Activated CD4-positive, alpha-beta T cell treated with anti-CD3 and anti-CD28 coated beads for 48 hours (primary cell): ENCODE data around the gene CLIP4.

Source experiments
- DNase-seq: peaks from one replicate; pipeline ENCODE4 v3.0.0-alpha.2; 2020

The CLIP4 gene

DNA sequence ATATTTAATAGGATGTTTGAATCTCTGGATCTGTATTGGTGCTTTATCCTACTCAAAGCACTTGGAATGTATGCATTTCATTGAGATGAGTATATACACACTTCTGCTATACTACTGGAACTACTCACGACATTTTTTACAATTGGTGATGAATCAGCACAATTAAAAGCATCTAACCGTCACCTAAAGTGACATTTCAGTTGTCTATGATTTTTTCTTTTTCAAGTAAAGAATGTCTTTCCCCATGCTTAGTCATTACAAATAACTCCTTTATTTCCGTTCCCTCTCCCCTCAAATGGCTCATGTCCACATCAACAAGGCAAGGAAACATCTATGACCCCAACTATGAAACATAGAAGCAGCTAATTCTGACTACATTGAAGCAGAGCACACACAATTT, 77.3 kb downstream of the CLIP4 start:
- DNase-seq = no peak

DNA sequence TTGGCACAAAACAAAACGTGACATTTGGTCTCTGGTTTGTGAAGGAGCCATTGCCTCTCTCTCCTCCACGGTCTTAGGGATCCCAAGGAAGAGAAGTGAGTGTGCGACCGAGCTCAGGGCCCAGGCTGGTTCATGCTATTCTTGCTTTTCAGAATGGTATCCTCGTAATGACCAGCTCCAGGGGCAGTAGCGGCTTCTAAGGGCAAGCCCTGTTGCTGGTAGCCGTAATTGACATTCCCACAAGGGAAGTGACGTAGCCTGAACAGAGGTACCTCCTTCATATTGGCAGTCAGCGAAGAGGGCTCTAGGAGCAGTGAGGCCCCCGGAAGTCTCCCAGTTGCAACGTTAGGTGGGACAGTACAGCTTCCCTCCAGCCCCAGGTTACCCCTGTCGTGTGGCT, 77.9 kb downstream of the CLIP4 start:
- DNase-seq = no peak

DNA sequence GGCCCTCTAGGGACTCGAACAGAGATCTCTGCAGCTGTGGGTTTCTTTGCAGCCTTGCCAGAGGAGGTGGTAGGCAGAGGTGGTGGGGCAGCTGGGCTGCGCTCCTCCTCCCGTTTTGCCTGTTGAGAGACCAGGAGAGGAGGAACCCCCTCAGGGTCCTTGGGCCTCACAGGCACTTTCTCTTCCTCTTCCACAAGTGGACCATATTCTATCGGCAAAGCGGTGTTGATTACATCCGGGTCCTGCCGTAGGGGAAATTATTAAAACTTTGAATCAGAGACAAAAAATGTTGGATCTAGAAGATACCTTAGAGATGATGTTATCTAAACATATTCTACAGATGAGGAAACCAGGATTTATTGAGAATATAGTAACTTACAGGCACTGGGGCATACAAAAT, 78.5 kb downstream of the CLIP4 start:
- DNase-seq = no peak

DNA sequence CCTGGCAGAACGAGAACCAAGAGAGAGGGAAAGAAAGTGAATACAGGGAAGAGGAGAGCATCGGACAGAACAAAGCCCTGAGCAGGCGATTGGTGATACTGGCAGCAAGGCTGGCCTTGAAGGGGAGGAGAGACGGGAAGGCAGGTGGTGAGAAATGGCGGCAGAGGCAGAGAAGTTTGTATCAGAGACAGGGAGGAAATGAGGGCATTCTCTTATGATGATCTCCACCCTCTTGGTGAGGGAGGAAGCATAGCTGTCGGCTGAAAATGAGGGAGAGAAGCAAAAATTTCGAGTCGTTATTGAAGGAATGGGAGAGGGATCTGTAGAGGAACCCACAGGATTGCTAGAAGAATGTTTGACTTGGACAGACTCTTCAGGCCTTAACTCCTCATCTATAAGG, 80.6 kb downstream of the CLIP4 start:
- no peak for DNase-seq

DNA sequence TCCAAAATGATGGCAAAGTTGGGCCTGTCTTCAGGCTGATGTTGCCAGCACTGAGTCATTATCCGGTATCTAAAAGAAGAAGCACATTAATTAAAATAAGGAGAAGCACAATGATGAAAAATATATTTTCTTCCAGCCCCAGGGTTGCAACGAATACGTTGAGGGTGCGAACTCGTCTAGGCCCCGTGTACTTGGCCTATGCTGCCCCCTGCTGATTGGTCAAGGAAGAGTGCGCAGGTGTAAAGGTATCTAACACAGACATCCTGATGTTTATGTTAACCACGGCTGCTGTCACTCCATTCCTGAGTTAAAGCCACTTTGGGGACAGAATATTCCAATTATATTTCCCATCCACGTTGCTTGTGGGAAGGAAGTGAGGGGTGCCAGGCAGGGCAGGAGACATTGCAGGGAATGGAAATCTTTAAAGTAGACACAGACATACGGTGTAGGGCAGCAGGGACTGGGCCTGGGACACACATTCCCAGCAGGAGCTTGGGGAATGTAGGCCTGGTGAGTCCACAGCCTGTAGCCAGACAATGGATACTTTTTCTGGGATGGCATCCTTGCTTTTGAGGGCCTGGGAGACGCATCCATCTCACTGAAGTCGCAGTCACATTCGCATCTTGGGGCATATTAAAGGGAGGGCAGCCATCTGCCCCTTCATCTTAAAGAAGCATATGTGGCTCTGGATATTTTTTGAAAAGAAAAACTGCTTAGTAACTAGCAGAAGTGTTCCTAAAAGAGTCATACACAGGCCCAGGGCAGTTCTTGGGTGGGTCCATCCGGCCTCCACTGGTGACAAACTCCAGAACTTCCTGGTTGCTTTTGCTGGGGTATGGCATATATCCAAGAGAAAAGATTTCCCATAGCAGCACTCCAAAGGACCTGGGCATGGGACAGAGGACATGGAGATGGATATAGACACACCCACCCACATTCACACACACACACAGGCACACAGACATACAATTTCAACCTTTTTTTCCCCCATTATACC, 81.9 kb downstream of the CLIP4 start:
- peak; percentile 85 for DNase-seq

DNA sequence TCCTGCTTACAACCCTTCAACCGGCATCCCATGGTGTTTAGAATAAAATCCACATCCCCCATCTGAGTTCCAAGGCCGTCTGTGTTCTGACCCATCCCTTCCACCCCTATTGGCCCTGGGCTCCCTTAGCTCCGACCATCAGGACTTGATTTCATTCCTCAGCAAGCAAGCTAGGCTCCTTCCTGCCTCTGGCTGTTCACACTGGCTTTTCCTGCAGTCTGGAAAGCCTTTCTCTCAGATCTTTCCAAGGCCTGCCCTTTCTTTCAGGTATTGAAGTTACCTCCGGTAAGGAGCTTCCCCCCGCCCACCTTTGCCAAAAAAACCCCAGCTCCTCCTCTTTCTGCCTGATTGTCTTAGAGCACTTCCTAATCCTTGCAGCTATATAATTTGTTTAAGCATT, 86.8 kb downstream of the CLIP4 start:
- no peak for DNase-seq

DNA sequence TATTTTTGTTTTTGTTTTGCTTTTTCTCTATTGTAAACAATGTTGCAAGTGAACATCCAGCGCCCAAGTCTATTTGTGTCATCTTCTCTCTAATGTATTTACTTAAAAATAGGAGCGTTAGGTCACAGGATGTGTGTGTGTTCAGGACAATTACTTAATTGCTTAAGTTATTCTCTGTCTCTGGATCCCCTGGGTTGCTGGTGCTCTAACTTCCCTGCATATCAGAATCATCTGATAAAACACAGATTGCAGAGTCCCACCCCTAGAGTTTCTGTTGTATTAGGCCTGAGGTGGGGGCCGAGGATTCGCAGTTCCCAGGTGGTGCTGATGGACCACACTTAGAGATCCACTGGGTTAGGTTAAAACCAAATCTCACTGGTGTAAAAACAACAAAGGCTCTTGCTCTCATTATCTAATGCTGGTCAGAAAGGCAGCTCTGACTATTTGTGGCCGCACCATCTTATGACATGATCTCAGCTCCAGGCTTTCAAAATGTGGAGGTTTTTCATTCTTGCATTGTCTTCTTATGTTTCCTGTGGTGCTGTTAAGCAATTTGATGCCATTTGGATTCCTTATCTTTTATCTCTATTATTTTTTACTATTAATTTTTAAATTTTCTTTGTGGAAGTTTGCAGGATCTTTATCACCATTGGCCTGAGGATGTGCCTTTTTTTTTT, 87.7 kb downstream of the CLIP4 start:
- DNase-seq = no peak

DNA sequence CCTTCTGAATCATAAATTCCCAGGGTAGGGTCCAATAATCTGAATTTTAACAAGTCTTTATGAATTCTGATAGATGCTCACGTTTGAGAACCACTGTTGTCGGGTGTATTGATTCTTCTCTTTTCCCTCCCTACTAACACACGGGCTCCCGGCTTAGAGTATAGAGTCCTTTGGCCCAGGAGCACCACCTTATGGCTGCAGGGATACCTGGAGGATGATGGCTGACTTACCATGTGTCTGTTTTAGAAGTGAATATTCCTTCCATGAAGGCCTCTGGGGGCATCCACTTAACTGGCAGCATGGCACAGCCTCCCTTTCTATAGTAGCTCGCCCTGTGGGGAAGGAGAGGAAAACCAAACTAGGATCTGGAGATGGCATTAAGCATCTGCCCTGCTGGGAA, 91.7 kb downstream of the CLIP4 start:
- no peak for DNase-seq

DNA sequence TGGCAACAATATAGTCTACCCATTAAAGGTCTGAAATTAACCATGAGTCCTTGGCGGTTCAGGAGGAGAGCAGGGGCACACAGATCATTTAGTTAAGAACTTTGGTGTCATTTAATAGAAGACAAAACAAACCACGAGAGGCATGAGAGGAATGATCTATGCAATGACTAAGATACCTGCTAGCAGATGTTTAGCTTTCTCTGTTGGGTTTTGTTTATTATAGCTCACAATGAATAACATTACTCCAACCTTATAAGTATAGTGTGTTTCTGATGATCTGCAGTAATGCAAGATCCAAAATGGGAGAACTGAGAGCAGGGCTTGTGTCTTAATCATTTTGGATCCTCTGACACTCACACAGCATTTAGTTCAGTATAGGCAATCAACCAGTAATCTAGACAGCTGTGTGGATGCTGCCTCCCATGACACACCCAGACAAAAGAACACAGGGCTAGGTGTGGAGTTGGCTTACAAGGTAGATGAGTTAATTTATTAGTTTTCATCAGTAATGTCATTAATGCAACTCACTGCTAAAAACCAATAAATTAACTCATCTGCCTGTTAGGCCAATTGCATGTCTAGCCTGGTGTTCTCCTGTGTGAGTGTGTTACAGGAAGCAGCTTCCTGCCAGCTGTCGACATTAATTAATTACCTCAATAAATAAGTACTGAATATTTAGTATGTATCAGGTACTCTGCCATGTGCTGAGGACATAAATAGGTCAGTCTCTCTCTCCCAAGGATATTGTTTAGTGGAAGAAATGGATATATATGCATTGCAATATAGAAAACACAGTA, 92.3 kb downstream of the CLIP4 start:
- DNase-seq = no peak

DNA sequence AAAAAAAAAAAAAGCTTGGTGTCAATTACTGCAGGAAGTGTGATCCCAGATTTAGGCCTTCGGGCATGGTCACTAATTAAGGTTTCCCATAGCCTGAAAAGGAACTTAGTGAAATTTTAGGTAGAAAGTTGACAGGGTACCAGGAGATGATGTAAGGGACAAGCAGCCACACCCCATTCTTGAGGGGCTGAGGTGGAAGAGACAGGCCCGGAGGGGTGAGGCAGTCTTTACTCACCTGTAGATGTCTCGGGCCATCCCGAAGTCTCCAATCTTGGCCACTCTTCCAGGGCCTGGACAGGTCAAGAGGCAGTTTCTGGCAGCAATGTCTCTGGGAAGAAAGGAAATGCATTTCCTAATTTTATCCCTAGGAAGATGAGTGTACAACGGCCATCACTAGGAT, 94.3 kb downstream of the CLIP4 start:
- DNase-seq = no peak

DNA sequence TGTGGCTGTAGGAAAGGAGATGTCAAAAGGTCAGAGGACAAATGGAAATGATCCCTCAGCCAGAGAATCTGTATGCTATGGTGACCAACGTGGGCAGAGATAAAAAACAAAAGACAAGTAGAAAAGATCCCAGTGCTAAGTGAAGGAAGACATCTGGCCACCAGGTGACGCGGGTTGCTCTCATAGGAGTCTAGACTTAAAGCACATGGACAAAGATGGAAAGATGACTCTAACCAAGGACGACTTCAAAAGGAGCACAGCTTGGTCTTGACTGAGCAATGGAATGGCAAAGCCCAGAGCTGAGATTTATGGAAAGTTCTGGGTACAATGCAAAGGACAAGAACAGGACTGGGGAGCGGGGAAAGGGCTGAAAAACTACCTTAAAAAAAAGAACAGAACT, 96.8 kb downstream of the CLIP4 start:
- DNase-seq = no peak

DNA sequence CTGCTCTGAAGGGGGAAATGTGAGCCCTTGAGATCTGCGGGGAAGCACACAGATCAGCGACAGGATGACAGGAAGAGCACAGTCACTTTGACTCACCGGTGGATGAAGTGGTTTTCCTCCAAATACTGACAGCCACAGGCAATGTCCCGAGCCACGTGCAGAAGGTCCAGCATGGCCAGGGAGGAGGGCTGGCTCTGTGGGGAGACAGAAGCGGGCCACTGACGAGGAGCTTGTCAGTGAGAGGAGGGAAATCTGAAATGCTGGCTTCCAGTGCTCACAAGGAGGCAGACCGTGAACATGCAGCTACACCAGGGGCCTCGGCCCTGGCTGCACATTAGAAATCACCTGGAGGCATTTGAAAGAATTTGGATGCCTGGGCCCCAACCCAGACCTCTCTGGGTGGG, 98.7 kb downstream of the CLIP4 start:
- DNase-seq = no peak

DNA sequence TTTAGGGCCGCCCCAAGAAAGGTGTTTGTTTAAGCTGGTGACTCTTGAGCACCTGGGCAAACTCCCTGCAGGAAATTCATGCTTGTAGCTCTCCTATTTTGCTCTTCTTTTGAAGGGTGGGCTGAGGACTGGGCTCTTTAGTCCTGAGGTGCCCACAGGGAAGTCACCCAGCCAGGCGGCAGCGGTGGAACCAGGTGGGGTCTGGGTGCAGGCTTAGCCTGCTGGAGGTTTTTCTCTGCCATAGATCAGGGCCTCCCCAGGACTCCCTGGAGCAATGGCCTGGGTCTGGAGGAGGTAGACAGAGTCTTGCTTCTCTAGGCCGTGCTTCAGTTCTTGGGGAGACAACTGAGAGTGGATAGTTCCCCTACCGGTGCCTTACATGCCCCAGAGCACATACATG, 99.9 kb downstream of the CLIP4 start:
- DNase-seq = no peak

DNA sequence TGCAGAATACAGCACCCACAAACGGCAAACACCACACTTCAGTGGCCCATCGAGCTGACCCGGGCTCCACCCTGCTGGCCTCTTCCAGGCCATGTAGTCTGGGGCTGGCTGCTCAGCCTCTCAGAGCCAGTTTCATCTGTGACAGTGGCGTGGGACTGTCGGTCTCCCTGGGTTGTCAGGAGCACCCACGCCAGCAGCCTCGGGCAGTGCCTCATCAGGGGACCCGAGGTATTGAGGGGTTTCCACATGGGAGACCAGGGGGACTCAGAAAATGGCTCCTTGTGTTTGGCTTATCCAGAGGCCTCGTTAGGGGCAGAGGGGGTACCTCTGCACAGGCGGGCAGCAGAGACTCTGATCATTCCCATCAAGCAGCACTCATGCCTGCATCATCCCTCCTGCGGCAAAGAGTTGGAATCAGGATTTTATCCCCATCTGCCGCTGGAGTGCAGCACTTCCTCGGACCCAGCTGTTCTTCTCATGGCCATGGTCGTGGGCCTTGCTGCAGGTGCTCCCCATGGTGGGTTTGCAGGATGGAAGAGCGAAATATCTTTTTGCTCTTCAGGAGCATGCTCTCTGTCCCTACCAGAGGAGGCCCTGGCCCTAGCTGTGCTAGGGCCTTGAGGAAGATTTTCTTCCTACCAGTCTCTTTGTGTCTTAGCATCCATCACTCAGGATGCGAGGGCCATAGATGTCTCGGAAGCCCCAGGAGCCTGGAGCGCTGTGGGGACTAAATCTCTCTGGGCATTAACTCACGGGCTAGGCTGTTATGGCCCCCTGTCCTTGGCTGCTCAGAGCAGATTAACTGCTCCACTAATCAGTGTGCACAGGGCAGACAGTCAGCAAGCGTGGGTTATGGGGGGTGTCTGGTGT, 100.8 kb downstream of the CLIP4 start:
- DNase-seq = no peak

DNA sequence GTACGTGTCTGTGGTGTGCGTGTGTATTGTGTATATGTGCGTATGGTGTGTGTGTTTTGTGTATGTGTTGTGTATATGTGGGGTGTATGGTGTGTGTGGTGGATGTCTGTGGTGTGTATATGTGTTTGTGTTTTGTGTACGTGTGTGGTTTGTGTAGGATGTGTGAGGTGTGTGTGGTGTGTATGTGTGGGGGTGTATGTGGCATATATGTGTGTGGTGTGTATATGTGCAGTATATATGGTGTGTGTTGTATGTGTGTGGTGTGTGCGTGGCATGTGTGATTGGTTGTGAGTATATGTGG, 101.3 kb downstream of the CLIP4 start:
- no peak for DNase-seq

DNA sequence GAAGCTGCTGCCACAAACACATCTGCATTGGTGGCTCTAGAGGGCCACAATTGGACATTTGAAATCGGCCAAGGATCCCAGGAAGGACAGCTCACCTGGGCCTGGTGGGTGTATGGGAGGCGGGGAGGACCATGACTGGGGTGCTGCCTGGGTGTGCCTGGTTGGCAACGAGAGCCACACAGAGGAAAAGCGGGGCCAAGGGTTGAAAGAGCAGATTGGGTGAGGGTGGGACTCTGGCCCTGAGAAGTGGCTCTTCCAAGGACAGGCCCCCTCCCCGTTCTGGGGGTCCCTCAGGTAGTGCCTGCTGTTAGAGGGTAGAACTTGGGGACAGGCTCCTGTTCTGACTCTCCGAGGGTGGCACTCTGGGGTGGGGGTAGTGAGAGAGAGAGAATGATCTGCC, 102.9 kb downstream of the CLIP4 start:
- no peak for DNase-seq

DNA sequence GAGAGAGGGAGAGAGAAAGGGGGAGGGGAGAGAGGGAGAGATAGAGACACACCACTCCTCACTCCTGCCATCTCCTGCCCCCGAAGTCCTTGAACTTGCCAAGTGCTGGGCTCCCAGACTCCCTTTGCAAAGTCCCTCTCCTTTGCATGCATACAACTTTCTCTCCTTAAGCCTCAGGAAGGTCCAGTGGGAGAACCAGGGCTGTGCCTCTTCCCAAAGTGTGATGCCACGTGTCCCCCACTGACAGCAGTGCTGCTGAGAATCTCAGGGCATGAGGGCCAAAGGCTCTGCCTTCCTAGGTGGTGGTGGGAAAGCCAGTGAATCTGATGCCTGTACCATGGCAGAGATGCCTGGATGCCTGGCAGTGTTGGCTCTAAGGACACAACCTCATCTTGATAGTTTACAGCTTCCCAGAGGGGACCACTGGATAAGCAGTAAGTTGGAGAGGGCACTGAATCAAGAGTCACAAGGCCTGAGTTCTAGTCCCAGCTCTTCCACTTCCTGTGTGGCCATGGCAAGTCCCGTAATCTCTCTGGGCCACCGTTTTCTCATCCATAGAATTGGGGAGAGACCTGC, 103.4 kb downstream of the CLIP4 start:
- DNase-seq = no peak

DNA sequence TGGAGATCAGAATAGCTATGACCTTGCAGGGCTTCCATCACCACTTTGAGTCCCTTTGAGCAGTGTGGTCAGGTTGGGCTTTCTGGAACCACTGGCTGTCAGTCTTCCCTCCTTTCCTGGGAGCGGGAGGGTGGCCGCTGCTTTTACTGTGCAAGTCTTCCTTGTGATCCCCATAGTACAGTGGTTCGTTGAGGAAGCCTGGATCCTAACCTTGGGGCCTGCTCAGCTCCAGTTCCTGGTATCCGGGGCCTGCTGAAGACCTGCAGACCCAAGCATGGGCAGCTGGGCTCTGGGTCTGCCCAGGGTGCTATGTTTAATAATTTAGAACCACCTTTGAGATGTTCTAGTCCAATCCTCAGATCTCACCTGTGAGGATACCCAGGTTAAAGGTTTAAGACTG, 104.2 kb downstream of the CLIP4 start:
- DNase-seq = no peak

DNA sequence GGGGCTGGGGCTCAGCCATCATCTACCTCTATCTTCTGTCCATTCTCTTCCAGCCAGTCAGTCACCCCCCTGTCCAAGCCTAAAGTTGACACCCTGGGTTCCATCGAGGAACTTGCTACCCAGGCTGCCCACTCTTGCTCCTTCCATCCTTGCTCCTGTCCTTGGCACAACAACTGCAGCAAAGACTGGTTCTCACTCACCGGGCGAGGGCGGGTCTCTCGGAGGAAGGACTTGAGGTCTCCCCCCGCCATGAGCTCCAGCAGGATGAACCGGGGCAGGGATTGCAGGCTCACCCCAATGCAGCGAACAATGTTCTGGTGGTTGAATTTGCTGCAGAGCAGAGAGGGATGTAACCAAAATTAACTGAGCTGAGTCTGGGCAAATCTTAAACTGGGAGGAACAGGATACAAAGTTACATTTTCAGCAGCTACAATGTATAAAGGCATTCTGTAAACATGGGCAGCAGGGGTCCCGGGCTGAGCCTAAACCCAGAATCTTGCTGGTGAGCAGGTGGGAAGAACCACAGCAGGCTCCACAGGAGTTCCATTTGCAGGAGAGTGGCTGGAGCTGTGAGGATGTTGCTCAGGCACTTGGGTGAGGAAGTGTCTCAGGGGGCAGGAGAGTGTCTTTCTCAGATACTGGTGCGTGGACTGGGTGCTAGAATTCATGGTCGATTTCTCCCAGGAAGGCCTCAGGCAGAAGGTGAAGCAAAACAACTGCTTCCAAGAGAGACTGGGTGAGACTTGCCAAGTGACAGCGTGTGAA, 105.5 kb downstream of the CLIP4 start:
- no peak for DNase-seq

DNA sequence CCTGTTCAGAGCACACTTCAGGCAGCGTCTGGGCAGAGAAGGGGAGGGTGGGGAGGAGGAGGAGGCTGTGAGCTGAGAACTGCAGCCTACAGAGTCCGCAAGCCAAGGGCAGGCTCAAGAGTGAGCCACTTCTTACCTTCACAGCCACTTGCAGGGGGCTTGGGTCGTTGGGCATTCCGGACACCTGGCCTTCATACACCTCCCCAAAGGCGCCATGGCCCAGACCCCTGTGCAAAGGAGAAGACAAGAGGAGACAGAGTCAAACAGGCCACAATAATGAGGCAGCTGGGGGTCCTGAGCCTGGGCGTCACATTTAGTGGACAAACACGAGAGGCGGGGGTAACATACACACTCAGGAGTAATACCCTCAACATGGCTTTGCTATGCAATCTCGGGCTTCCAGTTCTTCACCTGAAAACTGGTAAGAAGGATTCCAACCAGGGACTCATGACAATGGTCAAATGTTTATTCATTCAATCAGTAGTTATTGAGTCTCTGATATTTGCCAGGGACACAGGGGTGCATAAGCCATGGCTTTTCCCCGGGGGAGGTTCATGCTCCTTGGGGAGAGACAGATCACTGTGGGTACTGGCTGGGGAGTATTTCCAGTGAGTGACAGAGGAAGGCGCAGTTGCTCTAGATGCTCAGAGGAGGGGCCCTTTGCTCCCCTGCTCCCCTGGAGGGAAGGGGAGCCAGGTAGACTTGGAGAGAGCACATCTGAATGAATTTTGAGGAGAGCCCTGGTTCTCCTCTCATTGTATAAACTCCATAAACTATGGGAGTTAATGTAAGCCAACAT, 107.4 kb downstream of the CLIP4 start:
- DNase-seq = no peak

DNA sequence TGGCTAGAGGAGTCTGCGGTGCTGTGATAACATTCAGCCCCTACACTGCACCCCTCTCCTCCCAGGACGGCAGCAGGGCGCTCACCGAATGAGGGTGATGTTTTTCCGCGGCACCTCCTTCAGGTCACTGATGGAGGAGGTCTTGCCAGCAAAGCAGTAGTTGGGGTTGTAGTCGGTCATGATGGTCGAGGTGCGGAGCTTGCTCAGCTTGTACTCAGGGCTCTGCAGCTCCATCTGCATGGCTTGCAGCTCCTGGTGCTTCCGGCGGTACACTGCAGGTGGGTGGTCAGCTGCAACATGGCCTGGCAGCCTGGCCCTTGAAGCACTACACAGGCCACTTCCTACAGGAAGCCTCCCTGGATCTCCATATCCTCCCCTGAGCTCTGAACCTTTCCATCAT, 108.0 kb downstream of the CLIP4 start:
- no peak for DNase-seq
